GM21723 (cell line): ENCODE data around the gene FAM43A.

Experiments used
- ATAC-seq: cut with Tn5 transposase; IDR thresholded peaks from one replicate; pipeline ENCODE4 v1.9.1; 2021; ENCODE audit warnings: mild to moderate bottlenecking, moderate library complexity; ENCODE audit not compliant: unreplicated experiment

The FAM43A gene, protein sequence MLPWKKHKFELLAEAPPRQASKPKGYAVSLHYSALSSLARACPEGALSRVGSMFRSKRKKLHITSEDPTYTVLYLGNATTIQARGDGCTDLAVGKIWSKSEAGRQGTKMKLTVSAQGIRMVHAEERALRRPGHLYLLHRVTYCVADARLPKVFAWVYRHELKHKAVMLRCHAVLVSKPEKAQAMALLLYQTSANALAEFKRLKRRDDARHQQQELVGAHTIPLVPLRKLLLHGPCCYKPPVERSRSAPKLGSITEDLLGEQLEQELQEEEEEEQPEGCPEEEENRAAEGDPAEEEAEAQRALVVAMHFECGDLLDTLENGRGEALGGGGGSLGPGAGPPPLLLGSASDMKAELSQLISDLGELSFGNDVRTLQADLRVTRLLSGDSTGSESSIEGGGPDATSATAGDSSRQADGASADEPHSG

DNA sequence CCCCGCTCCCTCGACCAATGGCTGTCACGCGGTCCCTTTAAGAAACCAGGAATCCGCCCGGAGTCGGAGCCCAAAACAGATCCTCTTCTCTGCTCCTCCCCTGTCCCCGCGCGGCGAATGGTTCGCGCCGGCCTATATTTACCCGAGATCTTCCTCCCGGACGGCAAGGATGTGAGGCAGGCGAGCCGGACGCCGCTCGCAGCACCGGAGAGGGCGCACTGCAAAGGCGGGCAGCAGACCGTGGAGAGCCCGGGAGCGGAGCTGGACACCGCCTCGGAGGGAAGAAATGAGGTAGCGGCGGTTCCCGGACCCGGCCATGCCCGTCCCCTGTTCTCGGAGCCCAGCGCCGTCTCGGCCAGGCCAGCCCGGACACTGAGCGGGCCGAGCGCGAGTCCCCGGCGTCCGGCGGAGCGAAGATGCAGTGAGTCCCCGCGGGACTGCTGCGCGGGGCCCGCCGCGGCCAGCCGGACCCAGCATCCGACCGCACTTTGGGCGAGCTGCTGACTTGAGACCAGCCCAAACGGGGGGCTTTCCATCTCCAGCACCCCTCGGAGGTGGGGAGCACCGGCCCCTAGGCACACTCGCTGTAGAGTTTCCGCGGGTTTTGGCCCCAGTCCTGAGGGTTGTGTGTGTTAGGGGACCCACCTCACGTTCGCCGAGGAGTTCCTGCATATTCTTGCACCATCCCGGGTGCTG, at the start of gene FAM43A:
Gene FAM43A (plus strand): TSS at position 166 of the 696 bp plus-strand sequence. CDS start 944 bp downstream, outside the sequence.
- ATAC-seq: peak; percentile 47

DNA sequence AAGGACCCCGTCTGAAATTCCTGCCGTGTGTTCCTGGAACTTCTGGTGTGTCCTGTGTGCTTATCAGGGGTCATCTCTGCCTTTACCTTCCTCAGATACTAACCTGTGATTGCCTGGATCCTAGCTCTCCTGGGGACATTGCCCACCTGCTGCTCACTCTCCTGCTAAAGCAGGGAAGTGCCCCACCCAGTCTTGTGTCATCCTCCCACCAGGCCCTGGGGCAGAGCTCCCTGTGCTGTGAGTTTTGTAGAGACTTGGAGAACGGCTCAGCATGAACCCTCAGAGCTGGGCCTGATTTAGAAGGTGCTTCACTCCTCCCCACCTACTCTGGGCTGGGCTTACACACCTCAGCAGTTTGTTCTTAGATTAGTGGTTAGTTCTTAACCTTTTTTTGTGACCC, 48.6 kb upstream of the FAM43A start:
- ATAC-seq: no peak

DNA sequence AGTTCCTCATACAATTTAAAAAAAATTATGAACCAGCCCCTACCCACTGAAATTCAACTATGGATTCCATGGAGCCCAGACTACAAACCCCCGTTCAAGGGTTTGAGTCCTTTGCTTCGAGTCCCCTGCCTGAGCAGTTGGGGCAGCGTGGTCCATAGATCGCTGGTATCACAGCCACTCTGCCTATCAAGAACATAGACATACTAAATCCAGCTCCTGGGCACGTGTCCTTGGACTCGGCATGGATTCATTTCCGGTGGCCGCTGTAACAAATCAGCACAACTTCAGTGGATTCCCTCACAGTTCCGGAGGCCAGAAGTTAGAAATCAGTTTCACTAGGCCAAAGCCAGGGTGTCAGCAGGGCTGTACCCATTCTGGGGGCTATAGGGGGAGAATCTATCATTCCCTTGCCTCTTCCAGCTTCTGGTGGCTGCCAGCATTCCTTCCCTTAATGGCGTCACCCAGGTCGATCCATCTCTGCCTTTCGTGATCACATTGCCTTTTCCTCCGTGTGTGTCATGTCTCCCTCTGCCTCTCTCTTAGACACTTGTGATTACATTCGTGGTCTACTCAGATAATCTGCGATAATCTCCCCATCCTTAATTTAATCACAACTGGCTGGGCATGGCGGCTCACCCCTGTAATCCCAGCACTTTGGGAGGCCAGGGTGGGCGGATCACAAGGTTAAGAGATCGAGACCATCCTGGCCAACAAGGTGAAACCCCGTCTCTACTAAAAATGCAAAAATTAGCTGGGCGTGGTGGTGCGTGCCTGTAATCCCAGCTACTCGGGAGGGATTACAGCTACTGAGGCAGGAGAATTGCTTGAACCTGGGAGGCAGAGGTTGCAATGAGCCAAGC, 47.9 kb upstream of the FAM43A start:
- ATAC-seq: no peak

DNA sequence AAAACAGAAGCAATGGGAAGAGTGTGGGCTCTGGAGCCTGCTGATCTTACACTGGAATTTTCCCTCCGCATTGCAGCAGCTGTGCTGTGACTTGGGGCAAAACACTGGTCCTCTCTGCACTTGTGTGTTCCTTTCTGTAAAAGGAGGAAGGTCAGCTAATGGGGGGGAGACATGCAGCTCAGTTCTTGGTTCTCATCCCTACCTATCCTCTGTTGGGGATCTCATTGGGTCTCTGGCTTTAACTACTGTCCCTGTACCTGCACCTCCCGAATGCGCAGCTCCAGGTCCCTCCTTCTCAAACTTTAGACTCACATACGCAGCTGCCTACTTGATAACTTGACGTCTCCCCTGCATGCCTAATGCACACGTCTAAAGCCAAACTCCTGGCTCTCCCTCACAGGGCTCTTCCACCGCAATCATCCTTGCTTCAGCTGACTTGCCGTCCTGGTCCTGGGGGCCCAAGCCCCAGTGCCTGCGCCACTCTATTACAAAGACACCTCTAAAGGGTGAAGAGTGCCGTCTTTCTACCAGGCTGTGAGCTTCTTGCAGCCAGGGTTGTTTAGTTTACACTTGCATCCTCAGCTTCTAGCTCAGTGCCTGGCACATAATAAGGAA, 46.6 kb upstream of the FAM43A start:
- no peak for ATAC-seq

DNA sequence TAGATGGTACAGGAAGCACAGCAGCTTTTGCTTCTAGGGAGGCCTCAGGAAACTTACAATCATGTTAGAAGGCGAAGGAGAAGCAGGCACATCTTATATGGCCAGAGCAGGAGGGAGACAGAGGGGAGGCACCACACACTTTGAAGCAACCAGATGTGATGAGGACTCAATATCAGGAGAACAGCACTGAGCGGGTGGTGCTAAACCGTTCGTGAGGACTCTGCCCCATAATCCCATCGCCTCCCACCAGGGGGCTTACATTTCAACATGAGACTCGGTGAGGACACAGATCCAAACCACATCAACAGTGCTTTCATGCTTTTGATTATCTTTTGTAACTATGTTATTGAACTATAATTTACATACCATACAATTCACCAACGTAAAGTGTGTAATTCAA, 44.9 kb upstream of the FAM43A start:
- ATAC-seq: no peak

DNA sequence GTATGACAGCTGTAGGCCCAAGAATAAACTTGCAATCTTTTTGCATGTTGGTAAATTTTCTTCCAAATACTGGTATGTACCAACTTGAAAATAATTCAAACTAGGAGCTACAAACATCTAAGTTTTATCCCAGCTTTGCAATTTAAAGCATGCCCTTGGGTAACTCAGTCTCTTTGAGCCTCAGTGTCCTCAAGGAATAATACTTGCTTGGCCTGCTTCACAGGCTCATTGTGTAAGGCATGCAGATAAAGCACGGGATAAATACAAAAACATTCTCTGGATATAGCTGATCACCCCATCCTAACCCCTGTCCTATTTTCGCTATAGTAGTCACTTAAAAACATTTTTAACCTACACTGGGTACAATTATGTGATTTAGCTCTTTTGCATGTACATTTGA, 42.9 kb upstream of the FAM43A start:
- no peak for ATAC-seq

DNA sequence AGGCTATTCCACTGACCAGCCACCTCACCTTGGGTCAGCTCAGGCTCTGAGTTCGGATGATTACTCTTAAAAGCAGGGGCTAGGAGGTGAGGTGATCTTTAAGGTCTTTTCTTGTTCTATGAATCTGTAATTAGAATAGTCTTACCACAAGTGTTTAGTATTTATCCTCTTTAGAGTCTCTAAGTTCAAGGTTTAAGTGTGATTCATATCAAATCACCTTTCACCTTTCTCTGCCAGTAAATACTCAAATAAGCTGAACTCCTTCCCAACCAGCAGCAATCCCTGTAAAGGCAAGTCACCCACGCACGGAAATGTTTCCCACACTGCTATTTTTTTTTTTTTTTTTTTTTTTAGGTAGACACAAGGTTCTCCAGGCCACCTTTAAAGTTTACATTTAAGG, 37.9 kb upstream of the FAM43A start:
- no peak for ATAC-seq

DNA sequence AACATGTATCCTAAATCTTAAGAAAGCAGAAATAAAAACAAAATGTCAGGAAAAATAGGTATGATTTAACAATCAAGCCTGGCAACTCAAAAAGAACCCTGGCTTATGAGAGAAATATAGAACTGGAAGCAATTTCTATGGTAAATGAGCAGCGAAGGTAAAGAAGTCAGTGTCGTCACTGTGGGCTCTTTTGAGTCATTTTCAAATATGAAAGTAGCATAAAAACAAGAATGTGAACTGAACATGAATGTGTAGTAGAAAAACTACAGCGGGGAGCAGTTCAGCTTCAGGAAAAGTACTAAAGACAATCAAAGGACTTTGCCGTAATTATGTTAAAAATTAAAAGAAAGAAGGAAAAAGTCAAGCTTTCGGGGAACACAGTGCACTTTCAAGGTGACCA, 31.2 kb upstream of the FAM43A start:
- no peak for ATAC-seq

DNA sequence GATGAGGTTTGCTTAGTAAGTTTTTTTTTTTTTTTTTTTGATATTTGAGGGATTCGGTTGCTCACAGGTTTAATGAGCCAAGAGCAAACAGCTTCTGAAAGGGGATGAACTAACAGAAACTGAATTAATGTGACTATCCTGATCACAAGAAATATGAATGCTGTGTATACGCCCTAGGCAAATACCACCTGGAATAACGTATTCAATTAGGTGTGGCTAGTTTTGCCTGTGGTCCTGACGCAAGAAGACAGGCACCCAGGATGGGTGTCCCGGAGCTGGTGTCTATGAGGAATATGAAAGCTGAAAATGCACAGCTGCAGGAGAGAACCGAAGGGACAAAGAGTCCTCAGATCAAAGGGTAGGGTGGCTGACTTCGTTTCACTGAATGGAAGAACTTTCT, 28.2 kb upstream of the FAM43A start:
- no peak for ATAC-seq

DNA sequence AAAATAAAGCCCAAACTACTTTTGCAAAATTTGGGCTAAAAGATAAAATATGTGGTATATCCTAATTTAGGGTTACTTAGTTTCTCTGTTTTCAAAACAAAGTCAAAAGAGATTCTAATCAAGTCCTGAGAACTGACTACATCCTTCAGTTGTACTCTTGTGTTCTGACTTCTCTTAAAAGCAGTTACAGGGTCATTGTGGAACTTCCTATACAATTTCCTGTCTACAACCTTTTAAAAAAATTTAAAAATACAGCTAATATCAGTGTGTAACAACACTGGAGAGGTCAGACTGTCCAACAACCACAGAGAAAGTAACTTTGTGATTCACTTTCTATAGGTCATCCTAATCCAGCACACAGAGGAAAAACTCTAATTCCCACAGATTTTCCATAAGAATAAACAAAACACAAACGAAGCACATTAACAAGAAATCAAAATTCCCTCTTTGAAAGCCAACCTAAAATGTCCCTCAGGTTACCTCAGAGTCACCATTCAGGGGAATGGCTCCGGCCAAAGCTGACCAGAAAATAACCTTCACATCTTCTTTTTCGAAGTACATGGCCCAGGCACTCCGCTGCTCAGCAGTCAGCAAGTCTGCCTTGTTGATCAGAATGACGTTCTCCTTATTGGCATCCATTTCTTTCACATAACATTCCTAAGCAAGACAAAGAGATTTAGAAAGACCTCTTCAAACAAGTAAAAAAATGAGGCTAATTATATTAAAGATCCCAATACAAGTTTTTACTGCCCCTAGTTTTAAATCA, 27.0 kb upstream of the FAM43A start:
- no peak for ATAC-seq

DNA sequence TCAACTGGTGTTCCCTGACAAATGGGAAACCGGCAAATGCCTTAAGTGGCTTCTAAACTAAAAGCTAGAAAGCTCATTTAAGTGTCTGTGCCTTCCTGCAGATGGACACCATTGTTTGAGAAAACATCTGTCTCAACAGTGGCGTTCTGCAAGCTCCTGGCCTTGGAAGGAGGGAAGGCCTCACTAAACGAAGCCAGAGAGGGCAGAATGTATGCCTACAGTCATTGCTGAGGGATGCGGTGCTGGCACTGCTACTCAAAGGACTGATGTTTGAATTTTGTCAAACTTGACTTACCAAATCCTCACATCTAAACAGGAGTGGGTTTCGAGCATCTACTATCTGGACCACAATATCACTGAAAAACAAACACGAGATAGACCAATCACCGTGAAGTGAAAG, 25.9 kb upstream of the FAM43A start:
- ATAC-seq: no peak

DNA sequence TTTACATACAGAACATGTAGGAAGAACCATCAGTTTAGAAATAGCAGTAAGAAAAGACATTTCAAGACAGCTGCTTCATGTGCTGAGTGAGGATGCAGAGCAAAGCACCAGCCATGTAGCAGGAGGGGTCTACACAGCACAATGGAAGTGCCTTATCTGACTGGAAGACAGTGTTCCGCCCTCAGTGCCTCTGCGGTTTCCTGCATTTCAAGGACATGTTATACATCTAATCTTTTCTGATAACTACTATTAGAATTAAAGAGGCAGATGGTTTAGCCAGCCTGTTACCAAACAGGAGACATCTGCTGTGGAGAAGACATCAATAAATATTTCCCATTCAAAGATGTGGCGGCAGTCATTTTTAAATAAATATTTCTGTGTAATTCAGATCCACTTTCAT, 24.3 kb upstream of the FAM43A start:
- no peak for ATAC-seq

DNA sequence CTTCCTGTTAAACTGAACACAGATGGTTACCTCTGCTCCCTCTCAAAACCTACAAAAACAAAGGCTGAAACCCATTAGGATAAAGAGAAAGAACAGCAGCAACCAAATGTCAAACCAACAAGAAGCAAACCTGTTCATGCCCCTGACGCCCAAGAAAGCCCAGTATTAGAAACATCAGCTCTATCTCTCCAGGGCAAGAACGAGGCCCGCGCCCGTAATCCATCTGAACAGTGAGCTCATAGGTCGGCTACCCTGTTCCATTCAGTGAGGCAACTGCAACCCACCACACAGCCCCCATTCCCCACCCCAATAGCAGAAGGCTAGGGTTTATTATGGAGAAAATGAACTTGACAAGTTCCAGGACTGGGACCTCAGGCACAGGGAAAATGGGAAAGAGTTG, 23.7 kb upstream of the FAM43A start:
- ATAC-seq: no peak

DNA sequence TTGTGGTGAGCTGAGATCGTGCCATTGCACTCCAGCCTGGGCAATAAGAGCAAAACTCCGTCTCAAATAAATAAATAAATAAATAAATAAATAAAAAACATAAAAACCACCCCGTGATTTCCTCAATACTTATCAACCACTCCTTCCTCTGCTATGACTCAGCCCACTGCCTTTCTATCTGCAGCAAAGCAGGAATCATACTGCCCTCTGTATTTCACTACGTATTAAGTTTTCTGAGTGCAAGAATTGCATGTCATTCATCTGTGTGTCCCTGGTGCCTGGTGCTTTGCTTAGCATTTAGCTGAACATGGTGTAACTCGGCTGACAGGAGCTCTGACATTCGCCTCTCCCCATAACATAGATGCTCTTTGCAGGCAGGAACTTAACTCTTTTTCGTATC, 20.8 kb upstream of the FAM43A start:
- no peak for ATAC-seq

DNA sequence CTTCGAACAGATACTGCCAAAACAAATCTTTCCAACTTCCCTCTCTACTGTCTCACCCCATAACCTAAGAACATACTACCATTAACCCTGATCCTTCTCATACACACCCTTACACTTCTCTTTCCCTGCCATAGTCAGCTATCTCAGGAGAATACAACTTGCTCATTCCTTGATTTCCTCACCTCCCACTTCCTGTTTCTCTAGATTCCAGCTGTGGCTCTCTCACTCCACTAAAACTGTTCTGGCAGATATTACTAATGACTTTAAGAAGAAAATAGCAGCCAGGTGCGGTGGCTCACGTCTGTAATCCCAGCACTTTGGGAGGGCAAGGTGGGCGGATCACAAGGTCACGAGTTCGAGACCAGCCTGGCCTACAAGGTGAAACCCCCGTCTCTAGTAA, 18.3 kb upstream of the FAM43A start:
- ATAC-seq: no peak

DNA sequence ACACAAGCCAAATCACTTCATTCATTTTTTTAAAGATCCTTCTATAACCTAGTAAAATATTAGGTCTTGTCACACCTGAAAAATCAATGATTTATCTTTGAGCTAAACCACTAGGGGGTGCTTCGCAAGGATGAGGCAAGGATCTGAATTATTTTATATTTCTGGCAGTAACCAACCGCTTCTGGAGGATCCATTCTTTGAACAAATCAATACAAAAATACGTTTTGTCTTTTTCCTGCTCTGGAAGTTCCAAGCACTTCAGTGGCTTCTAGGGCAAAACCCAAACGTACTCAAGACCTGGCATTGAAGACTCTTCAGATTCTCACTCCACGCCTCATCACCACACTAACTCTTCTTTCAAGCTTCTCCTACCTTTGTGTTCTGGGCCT, 14.2 kb upstream of the FAM43A start:
- peak; percentile 28 for ATAC-seq

DNA sequence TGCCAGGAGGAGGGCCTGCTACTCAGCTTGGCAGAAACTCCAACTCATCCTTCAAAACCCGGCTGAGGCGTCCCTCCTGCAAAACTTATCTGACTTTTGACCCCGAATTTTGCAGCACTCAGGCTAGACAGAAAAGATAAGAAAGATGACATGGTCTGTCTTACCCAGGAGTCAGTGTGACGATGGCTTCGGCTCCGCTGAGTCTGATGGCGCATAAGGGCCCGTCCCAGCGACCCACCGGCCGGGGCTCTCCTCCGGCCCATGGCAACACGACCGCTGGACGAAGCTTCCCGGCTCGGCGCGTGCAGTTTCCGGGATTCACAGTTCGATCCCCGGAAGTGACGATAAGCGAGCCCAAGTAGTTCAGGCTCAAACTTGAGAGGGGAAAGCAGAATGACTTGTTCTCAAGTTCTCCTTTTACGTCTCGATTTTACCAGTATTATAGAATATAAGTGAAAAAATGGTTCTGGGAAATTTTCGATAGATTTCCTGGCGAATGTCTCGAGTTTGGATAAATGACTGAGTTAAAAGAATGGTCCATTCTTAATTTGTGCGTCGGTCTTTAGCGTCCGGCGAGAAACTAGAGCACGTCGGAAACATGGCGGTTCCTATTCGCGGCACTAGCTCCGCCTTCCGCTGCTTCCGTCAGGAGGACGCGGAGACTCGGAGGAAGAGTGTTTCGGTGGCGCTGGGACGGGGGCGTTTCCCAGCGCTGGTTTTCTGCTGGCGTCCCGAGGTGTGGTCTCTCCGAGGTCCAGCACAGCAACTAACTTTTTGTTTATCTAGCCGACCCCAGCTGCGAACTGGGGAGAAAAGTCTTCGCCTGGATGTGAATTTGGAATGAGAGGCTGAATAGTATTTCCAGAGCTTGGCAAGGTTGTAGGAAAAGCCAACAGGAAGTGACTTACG, 13.5 kb upstream of the FAM43A start, which contains the start of gene LSG1:
Gene LSG1 (minus strand): TSS at position 292 of the 909 bp plus-strand sequence. CDS start 29 bp downstream, at position 263.
- ATAC-seq: peak; percentile 87

DNA sequence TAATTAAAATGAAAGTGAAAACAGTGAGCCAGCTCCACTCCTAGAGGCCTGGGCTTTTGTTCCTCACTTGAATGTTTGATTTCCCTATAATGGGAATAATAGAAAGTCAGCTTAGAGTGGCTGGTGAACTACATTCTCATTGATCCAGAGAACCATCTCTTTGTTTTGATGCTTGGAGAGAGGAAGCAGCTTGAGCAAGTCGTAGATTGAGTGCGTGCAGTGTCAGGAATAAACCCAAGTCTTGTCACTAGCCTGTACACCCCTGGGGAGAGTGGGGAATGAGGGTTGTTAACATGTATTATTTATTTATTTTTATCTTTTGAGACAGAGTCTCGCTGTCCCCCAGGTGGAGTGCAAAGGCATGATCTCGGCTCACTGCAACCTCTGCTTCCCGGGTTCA, 12.8 kb upstream of the FAM43A start:
- ATAC-seq: no peak

DNA sequence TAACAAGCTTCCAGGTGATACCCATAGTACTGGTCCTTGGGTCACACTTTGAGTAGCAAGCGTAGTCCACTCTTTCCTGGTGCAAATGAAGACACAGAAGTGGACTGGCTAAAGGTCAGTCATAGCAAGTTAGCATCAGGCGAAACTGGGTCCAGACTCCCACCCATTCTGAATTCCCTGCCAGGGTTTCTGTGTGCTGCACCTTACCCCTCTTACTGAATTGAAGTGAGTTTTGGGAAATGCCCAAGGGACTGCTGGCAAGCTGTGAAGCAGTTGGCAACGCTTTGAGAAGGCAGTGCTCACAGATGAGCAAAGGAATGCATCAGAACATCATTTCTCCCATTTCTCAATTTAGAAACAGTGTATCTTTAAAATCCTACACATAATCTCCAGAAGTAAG, 11.9 kb upstream of the FAM43A start:
- no peak for ATAC-seq
